ENCODE data around the gene CDKL1. TPM values are rescaled to one million over a fixed set of nuclear protein-coding genes. Genes with fewer than 3 reads are reported as not detected.

The CDKL1 gene
- total and polyA plus RNA-seq, 5 donors from 2014 or later: 2.9 to 6.5 (median 4.9) TPM

- no peaks in the 10 kb centered on the region for H3K36me3 Mint-ChIP-seq
- peak overlapping the region in 3 of 4 donors; percentile 35 to 79 (median 71) for H3K4me3 Mint-ChIP-seq
These were observed 1.5 kb upstream of the CDKL1 start for GRCh38 chr14:50398189-50398580.

DNA sequence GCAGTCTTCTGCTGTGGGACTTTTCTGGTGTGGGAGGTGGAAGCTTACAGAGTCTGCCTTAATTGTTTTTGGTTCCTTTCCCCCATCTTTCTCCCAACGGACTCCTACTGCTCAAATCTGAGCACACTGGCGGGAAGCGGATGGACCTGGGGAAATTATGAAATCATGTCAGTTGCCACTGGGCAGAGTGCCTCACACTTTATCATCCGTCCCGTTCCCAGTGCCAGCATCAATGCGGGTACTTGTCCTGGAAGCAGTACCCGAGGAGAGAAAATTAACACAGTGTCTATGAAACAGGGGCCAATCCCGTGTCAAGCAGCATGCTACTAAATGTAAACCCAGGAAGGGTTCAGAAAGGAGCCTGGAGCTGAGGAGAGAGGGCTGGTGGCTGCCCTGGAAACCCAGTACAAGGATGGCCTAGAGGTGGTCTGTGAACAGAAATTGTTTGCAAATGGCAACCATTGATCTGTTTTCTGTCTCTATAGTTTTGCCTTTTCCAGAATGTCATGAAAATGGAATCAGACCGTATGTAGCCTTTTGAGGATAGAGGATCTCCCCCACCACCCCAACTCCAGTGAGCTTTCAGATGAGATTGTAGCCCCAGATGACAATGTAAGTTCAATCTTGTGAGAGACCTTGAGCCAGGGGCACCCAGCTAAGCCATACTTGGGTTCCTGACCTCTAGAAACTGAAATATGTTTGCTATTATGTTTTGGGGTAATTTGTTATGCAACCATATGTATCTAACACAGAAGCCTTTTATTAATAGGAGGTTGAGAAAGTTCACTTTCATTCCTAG is 908 bp upstream of the CDKL1 start:
- peaks cover 5% of the 10 kb centered on the region for H3K27me3 Mint-ChIP-seq
- peaks cover 12% of the 10 kb centered on the region for H3K4me1 ChIP-seq (ENCODE audit: control insufficient read depth, insufficient read depth, low read length, poor library complexity, severe bottlenecking)
- H3K4me3 Mint-ChIP-seq: peak overlapping the region; percentile 71 to 91 (median 82)
- no peaks in the 10 kb centered on the region for H3K36me3 ChIP-seq (ENCODE audit: control insufficient read depth, insufficient read depth, low read length)
- H3K27ac Mint-ChIP-seq: peak overlapping the region in 1 of 3 donors; percentile 21
- H3K27me3 ChIP-seq (ENCODE audit: control insufficient read depth, insufficient read depth, low read length): peaks cover 7% of the 10 kb centered on the region
- peaks cover 0 to 15% (median 9%) of the 10 kb centered on the region in 4 donors for H3K4me1 Mint-ChIP-seq
- DNase-seq: no peak
- H3K9me3 Mint-ChIP-seq: no peaks in the 10 kb centered on the region
- peak overlapping the region; percentile 68 for H3K4me3 ChIP-seq (ENCODE audit: low read depth, low read length)
- ATAC-seq (ENCODE audit: low read depth in 2 of 2): no peak
- H3K36me3 Mint-ChIP-seq: no peaks in the 10 kb centered on the region
- no peaks in the 10 kb centered on the region for H3K9me3 ChIP-seq (ENCODE audit: control insufficient read depth in 2 of 2, low read length in 2 of 2)
- no peak overlapping the region for H3K27ac ChIP-seq (ENCODE audit: insufficient read depth, low read length, poor library complexity, severe bottlenecking)

More at GRCh38 chr14:50398189-50398580, 1.5 kb upstream of the CDKL1 start:
- Histone ChIP-seq H3K4me1 (ENCODE audit: control insufficient read depth, insufficient read depth, low read length, poor library complexity, severe bottlenecking) (peaks cover 12% of the 10 kb centered on the region), H3K36me3 (ENCODE audit: control insufficient read depth, insufficient read depth, low read length) (no peaks in the 10 kb centered on the region), H3K27ac (ENCODE audit: insufficient read depth, low read length, poor library complexity, severe bottlenecking) (no peak overlapping the region), H3K4me3 (ENCODE audit: low read depth, low read length) (no peak overlapping the region), H3K27me3 (ENCODE audit: control insufficient read depth, insufficient read depth, low read length) (peaks cover 7% of the 10 kb centered on the region), H3K9me3 (ENCODE audit: control insufficient read depth in 2 of 2, low read length in 2 of 2) (no peaks in the 10 kb centered on the region)
- ATAC-seq (ENCODE audit: low read depth in 2 of 2) (no peak), DNase-seq (no peak)
- Mint-ChIP-seq H3K27me3 (peaks cover 5% of the 10 kb centered on the region), H3K9me3 (no peaks in the 10 kb centered on the region), H3K4me1 (peaks cover 0 to 15% (median 9%) of the 10 kb centered on the region in 4 donors), H3K27ac (no peak overlapping the region)

- Mint-ChIP-seq H3K9me3 (no peaks in the 10 kb centered on the region), H3K27ac (no peak overlapping the region), H3K27me3 (peaks cover 5% of the 10 kb centered on the region), H3K36me3 (no peaks in the 10 kb centered on the region), H3K4me3 (peak overlapping the region in 3 of 4 donors; percentile 87 to 93 (median 90)), H3K4me1 (peaks cover 0 to 15% (median 10%) of the 10 kb centered on the region in 4 donors)
- ATAC-seq (ENCODE audit: low read depth in 2 of 2) (no peak), DNase-seq (no peak)
- Histone ChIP-seq H3K36me3 (ENCODE audit: control insufficient read depth, insufficient read depth, low read length) (no peaks in the 10 kb centered on the region), H3K4me1 (ENCODE audit: control insufficient read depth, insufficient read depth, low read length, poor library complexity, severe bottlenecking) (peaks cover 12% of the 10 kb centered on the region), H3K27ac (ENCODE audit: insufficient read depth, low read length, poor library complexity, severe bottlenecking) (no peak overlapping the region), H3K4me3 (ENCODE audit: low read depth, low read length) (no peak overlapping the region), H3K9me3 (ENCODE audit: control insufficient read depth in 2 of 2, low read length in 2 of 2) (no peaks in the 10 kb centered on the region), H3K27me3 (ENCODE audit: control insufficient read depth, insufficient read depth, low read length) (peaks cover 7% of the 10 kb centered on the region)
These were observed 1.2 kb downstream of the CDKL1 start for GRCh38 chr14:50395448-50395847.

DNA sequence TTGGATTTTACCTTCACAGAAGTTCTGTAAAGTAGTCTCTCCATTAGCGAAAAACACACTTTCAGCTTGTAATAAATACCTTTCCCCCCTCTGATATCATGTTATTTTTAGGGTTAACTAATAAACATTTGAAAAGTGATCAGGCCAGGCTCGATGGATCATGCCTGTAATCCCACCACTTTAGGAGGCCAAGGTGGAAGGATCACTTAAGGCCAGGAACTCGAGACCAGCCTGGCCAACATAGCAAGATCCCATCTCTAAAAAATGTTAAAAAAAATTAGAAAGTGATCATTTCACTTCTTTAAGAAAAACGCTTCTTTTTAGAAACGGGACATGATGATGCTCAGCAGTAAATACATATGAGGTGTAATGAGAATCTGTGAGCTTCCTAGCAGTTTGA is 2.0 kb downstream of the CDKL1 start:
- no peak for ATAC-seq (ENCODE audit: low read depth in 2 of 2)
- Histone ChIP-seq H3K4me3 (ENCODE audit: low read depth, low read length) (no peak overlapping the region), H3K27me3 (ENCODE audit: control insufficient read depth, insufficient read depth, low read length) (peaks cover 7% of the 10 kb centered on the region), H3K9me3 (ENCODE audit: control insufficient read depth in 2 of 2, low read length in 2 of 2) (no peaks in the 10 kb centered on the region), H3K36me3 (ENCODE audit: control insufficient read depth, insufficient read depth, low read length) (no peaks in the 10 kb centered on the region), H3K4me1 (ENCODE audit: control insufficient read depth, insufficient read depth, low read length, poor library complexity, severe bottlenecking) (peaks cover 12% of the 10 kb centered on the region), H3K27ac (ENCODE audit: insufficient read depth, low read length, poor library complexity, severe bottlenecking) (no peak overlapping the region)
- no peak for DNase-seq
- no peaks in the 10 kb centered on the region for H3K36me3 Mint-ChIP-seq
- H3K4me3 Mint-ChIP-seq: peak overlapping the region in 1 of 4 donors; percentile 93
- H3K9me3 Mint-ChIP-seq: no peaks in the 10 kb centered on the region
- peaks cover 0 to 15% (median 10%) of the 10 kb centered on the region in 4 donors for H3K4me1 Mint-ChIP-seq
- no peak overlapping the region for H3K27ac Mint-ChIP-seq
- peaks cover 5% of the 10 kb centered on the region for H3K27me3 Mint-ChIP-seq

GRCh38 chr14:50389668-50390441 is 6.8 kb downstream of the CDKL1 start:
- peaks cover under 1% of the 10 kb centered on the region for H3K27me3 ChIP-seq (ENCODE audit: control insufficient read depth, insufficient read depth, low read length)

GRCh38 chr14:50388256-50388931 is 8.3 kb downstream of the CDKL1 start:
- H3K9me3 Mint-ChIP-seq: no peaks in the 10 kb centered on the region
- H3K4me1 ChIP-seq (ENCODE audit: control insufficient read depth, insufficient read depth, low read length, poor library complexity, severe bottlenecking): no peaks in the 10 kb centered on the region
- H3K36me3 ChIP-seq (ENCODE audit: control insufficient read depth, insufficient read depth, low read length): no peaks in the 10 kb centered on the region
- no peaks in the 10 kb centered on the region for H3K9me3 ChIP-seq (ENCODE audit: control insufficient read depth in 2 of 2, low read length in 2 of 2)
- no peak overlapping the region for H3K4me3 Mint-ChIP-seq
- H3K36me3 Mint-ChIP-seq: peaks cover 3% of the 10 kb centered on the region
- DNase-seq (no peak), ATAC-seq (ENCODE audit: low read depth in 2 of 2) (no peak)
- no peak overlapping the region for H3K27ac Mint-ChIP-seq
- no peak overlapping the region for H3K4me3 ChIP-seq (ENCODE audit: low read depth, low read length)
- no peaks in the 10 kb centered on the region for H3K27me3 ChIP-seq (ENCODE audit: control insufficient read depth, insufficient read depth, low read length)
- H3K27ac ChIP-seq (ENCODE audit: insufficient read depth, low read length, poor library complexity, severe bottlenecking): no peak overlapping the region
- H3K27me3 Mint-ChIP-seq: peaks cover 4% of the 10 kb centered on the region
- peaks cover 0 to 4% (median 0%) of the 10 kb centered on the region in 4 donors for H3K4me1 Mint-ChIP-seq

More at GRCh38 chr14:50389668-50390441, 6.8 kb downstream of the CDKL1 start:
- no peaks in the 10 kb centered on the region for H3K36me3 ChIP-seq (ENCODE audit: control insufficient read depth, insufficient read depth, low read length)
- Mint-ChIP-seq H3K27ac (peak overlapping the region in 1 of 3 donors; percentile 33), H3K4me3 (no peak overlapping the region), H3K4me1 (peaks cover 0 to 11% (median 0%) of the 10 kb centered on the region in 4 donors), H3K27me3 (peaks cover 9% of the 10 kb centered on the region), H3K36me3 (no peaks in the 10 kb centered on the region), H3K9me3 (no peaks in the 10 kb centered on the region)
- no peak for ATAC-seq (ENCODE audit: low read depth in 2 of 2)
- no peak for DNase-seq
- no peak overlapping the region for H3K27ac ChIP-seq (ENCODE audit: insufficient read depth, low read length, poor library complexity, severe bottlenecking)
- no peak overlapping the region for H3K4me3 ChIP-seq (ENCODE audit: low read depth, low read length)
- H3K9me3 ChIP-seq (ENCODE audit: control insufficient read depth in 2 of 2, low read length in 2 of 2): no peaks in the 10 kb centered on the region
- H3K4me1 ChIP-seq (ENCODE audit: control insufficient read depth, insufficient read depth, low read length, poor library complexity, severe bottlenecking): no peaks in the 10 kb centered on the region

GRCh38 chr14:50387548-50387947 is 9.1 kb downstream of the CDKL1 start:
- no peaks in the 10 kb centered on the region for H3K9me3 ChIP-seq (ENCODE audit: control insufficient read depth in 2 of 2, low read length in 2 of 2)
- H3K4me3 Mint-ChIP-seq: no peak overlapping the region
- H3K4me3 ChIP-seq (ENCODE audit: low read depth, low read length): no peak overlapping the region
- H3K4me1 Mint-ChIP-seq: peaks cover 0 to 4% (median 0%) of the 10 kb centered on the region in 4 donors
- H3K27ac Mint-ChIP-seq: no peak overlapping the region
- H3K4me1 ChIP-seq (ENCODE audit: control insufficient read depth, insufficient read depth, low read length, poor library complexity, severe bottlenecking): no peaks in the 10 kb centered on the region
- H3K36me3 Mint-ChIP-seq: peaks cover 3% of the 10 kb centered on the region
- H3K9me3 Mint-ChIP-seq: no peaks in the 10 kb centered on the region
- ATAC-seq (ENCODE audit: low read depth in 2 of 2): no peak
- H3K27ac ChIP-seq (ENCODE audit: insufficient read depth, low read length, poor library complexity, severe bottlenecking): no peak overlapping the region
- H3K27me3 ChIP-seq (ENCODE audit: control insufficient read depth, insufficient read depth, low read length): no peaks in the 10 kb centered on the region
- no peak for DNase-seq
- peaks cover 4% of the 10 kb centered on the region for H3K27me3 Mint-ChIP-seq
- no peaks in the 10 kb centered on the region for H3K36me3 ChIP-seq (ENCODE audit: control insufficient read depth, insufficient read depth, low read length)
